Coronary artery (tissue), 2 donors: ENCODE measurements around the gene TRPC4.
A peak's percentile ranks its signal among the peaks of the same experiment; 100 is the strongest.

Experiments
- DNase-seq: peaks from one replicate; pipeline ENCODE4 v3.0.0-alpha.2; 2017; ENCODE audit warnings: low spot score
- H3K27ac ChIP-seq, 2 donors: fragments of 200-600 bp; sonication (generic); one replicate each; pipeline ENCODE4 v1.5.1; 2016 to 2019
- H3K4me3 ChIP-seq: fragments of 200-600 bp; sonication (generic); 2 replicates; pipeline ENCODE4 v1.5.1; 2016; ENCODE audit warnings: mild to moderate bottlenecking, moderate library complexity
- TF ChIP-seq, protein P1 (sequence below): fragments of 200-600 bp; sonication (generic); IDR thresholded peaks from one replicate; pipeline ENCODE4 v1.5.1; 2019; ENCODE audit warnings: antibody characterized with exemption

Gene TRPC4

DNA sequence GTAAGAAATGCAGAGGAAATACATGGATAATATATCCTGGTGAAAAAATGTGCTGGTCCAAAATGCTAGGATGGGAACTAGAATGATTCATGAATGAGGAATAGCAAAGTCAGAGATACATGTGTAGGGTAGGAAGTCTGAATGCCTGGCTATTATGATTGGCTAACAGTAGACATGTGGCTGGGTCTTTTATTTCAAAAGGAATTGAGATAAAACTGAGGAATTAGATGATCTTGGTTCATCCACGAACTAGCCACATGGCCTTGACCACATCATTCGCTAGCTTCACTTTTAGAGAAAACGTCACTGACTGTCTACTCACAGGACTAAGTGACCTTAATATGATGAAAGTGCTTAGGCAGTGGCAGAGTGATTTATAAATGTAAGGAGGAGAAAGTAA lies 103.1 kb downstream of the TRPC4 start:
- H3K27ac ChIP-seq = no peak overlapping the region
- DNase-seq = no peak
- no peak overlapping the region for H3K4me3 ChIP-seq
- TF ChIP-seq, protein P1, sequence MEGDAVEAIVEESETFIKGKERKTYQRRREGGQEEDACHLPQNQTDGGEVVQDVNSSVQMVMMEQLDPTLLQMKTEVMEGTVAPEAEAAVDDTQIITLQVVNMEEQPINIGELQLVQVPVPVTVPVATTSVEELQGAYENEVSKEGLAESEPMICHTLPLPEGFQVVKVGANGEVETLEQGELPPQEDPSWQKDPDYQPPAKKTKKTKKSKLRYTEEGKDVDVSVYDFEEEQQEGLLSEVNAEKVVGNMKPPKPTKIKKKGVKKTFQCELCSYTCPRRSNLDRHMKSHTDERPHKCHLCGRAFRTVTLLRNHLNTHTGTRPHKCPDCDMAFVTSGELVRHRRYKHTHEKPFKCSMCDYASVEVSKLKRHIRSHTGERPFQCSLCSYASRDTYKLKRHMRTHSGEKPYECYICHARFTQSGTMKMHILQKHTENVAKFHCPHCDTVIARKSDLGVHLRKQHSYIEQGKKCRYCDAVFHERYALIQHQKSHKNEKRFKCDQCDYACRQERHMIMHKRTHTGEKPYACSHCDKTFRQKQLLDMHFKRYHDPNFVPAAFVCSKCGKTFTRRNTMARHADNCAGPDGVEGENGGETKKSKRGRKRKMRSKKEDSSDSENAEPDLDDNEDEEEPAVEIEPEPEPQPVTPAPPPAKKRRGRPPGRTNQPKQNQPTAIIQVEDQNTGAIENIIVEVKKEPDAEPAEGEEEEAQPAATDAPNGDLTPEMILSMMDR = no peak

DNA sequence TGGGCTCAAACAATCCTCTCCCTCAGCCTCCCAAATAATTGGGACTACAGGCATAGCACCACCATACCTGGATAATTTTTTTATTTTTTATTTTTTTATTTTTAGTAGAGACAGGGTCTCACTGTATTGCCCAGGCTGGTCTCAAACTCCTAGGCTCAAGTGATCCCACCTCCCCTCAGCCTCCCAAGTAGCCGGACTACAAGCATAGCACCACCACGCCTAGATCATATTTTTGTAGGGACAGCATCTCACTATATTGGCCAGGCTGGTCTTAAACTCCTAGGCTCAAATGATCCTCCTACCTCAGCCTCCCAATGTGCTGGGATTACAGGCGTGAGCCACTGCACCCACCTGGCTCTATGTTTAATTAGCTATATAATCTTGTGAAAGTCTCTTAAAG lies 114.2 kb downstream of the TRPC4 start:
- no peak overlapping the region for H3K4me3 ChIP-seq
- TF ChIP-seq, protein P1 = no peak
- no peak overlapping the region for H3K27ac ChIP-seq
- DNase-seq = no peak

DNA sequence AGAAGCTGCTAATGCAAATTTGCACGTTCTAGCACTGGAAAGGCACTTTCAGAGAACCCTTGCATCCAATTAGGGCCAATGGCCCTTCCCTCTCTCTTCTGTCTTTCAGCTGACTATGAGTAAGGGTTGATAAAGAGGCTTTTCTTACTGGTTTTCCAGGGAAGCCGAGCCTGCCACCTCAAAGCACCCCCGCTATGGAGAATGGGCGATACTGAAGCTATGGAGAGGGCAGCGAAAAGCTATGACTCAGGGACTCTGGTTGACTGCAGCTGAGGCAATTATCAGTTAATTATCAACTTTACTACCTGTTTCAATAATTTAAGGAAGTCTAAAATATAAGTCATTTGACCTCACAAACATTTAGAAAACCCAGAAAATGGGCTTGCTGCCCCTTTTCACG lies 115.8 kb downstream of the TRPC4 start:
- Histone ChIP-seq H3K27ac (no peak overlapping the region), H3K4me3 (no peak overlapping the region)
- no peak for DNase-seq
- TF ChIP-seq, protein P1 = no peak

DNA sequence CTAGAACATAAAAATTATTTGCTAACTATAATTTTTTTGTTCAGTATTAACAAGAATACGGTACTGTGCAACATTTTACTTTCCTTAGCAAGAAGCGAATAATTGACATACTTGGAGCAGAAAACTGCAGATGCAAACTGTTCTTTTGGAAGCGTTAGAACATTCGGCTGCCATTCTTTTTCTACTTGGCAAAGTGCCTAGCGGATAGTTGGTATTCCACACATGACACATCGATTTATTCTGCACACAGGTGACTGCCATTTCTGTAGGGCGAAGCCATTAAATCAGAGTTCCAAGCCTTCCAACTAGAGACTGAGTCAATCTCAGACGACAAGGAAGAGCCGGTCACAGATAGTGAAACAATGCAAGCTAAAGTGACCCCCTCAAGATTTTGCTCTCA lies 117.4 kb downstream of the TRPC4 start:
- TF ChIP-seq, protein P1 = no peak
- Histone ChIP-seq H3K27ac (no peak overlapping the region), H3K4me3 (peak overlapping the region; percentile 33)
- DNase-seq = no peak

DNA sequence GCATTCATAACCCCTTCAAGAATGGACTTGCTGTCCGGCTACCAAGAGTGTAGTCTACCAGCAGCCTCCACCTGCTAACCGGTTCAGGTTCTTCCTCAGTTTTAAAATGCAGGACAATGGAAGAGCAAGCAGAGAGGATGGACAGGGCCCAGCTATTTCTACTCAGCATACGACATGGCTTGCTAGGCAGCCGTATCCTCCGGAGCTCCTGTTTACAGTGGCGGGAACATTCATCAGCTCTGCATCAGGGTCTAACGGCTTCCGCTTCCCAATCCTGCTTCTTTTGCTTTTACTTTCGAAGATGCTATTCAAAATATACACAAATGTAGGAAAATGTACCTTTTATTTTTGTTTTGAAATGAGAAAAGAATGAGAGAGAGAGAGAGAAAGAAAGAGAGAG lies 118.5 kb downstream of the TRPC4 start:
- H3K27ac ChIP-seq = no peak overlapping the region

DNA sequence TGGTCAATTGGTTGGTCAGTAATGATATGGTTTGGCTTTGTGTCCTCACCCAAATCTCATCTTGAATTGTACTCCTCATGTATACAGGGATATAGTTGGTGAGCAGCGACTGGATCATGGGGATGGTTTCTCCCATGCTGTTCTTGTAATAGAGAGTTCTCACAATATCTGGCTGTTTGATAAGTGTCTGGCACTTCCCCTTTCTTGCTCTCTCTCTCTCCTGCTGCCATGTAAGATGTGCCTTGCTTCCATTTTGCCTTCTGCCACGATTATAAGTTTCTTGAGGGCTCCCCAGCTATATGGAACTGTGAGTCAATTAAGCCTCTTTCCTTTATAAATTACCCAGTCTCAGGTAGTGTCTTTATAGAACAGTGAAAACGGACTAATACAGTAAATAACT lies 120.7 kb downstream of the TRPC4 start:
- no peak for DNase-seq
- TF ChIP-seq, protein P1 = no peak
- H3K4me3 ChIP-seq = no peak overlapping the region

More for the DNA sequence above, 118.5 kb downstream of the TRPC4 start:
- DNase-seq = no peak
- no peak overlapping the region for H3K4me3 ChIP-seq
- TF ChIP-seq, protein P1 = no peak

DNA sequence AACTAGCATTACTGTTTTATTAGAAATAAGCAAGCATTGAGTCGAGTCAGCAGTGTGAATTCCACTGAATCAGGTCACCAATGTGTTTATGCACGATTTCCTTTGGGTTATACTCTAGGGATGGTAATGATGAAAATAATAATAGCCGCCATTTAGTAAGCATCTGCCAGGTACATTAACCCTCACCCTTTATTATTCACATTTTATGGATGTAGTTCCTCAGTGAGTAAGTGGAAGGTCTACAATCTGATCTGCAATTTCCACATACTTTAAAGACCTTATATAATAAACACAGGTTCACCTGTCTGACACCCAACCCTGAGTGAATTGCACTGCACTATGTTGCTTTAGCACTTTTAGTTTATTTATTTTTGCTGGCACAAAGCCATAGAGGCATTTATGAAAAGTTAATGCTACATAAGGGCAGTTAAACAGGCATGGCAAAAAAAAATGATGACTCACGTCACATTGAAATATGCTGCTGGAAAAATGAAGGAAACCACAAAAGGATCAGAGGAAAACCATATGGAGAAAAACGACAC lies 122.4 kb downstream of the TRPC4 start:
- no peak overlapping the region for H3K4me3 ChIP-seq
- DNase-seq = no peak
- TF ChIP-seq, protein P1 = no peak
- no peak overlapping the region for H3K27ac ChIP-seq

More for the DNA sequence above, 120.7 kb downstream of the TRPC4 start:
- H3K27ac ChIP-seq = no peak overlapping the region
